HCT116 (cell line): ENCODE results near the gene CDS1. TPM values are rescaled to one million over a fixed set of nuclear protein-coding genes. Genes with fewer than 3 reads are reported as not detected.

Source experiments
- ATAC-seq: fragments of 200-7000 bp; cut with Tn5 transposase; 2 replicates; pipeline ENCODE4 v1.9.1; 2020; ENCODE audit warnings: mild to moderate bottlenecking, moderate library complexity
- Bru-seq: library from RNA; stranded (reverse); fragments of 400-500 nt; gene quantifications from one replicate; lab custom pipeline; 2021; lab: Mats Ljungman, UMichigan
- BruChase-seq, 2 experiments: library from RNA; stranded (reverse); fragments of 400-500 nt; gene quantifications; one replicate each; lab custom pipeline; 2021; lab: Mats Ljungman, UMichigan
- BruUV-seq: library from RNA; stranded (reverse); fragments of 400-500 nt; replicated peaks from 2 replicates; lab custom pipeline; 2021; lab: Mats Ljungman, UMichigan
- CTCF ChIA-PET: fragments of 300-600 bp; sonication (Branson Sonifier 250); formaldehyde crosslinking; loops from one replicate; lab custom pipeline; 2021; ENCODE audit warnings: antibody characterized with exemption; lab: Charles Lee
- POLR2A ChIA-PET: fragments of 300-600, 350-600 bp; sonication (Branson Sonifier 250); formaldehyde crosslinking; loops from one replicate; lab custom pipeline; 2021; ENCODE audit warnings: antibody characterized with exemption; lab: Charles Lee
- RAD21 ChIA-PET, 2 experiments: fragments of 300-600 bp; sonication (Branson Sonifier 250); formaldehyde crosslinking; loops; one replicate each; lab custom pipeline; 2023; ENCODE audit warnings: low total read pairs in 2 of 2; ENCODE audit not compliant: uncharacterized antibody in 2 of 2, unreplicated experiment in 2 of 2, low non-redundant PET in 1 of 2; lab: Charles Lee
- DNase-seq: peaks from one replicate; pipeline ENCODE4 v3.0.0-alpha.2; 2010; ENCODE audit warnings: low read depth, low spot score
- H2AFZ ChIP-seq: fragments of 200-600 bp; shearing (Covaris generic), sonication (generic); 2 replicates; pipeline ENCODE4 v1.6.1; 2017; ENCODE audit warnings: low read depth, mixed run types, mixed read lengths, antibody characterized with exemption, low read length; ENCODE audit not compliant: poor library complexity, severe bottlenecking
- H3K27ac ChIP-seq: 2 replicates; pipeline ENCODE4 v1.5.1; 2012; ENCODE audit warnings: low read depth, low read length
- H3K27me3 ChIP-seq: fragments of 200-600 bp; sonication (generic); 2 replicates; pipeline ENCODE4 v1.6.1; 2016; ENCODE audit warnings: mixed run types, low read length, mixed read lengths; ENCODE audit not compliant: insufficient read depth
- H3K36me3 ChIP-seq, 2 experiments: fragments of 200-500 bp in 1 of 2; fragments of 200-600 bp in 1 of 2; sonication (Bioruptor generic) in 1 of 2; sonication (generic) in 1 of 2; 2 replicates each; pipeline versions ENCODE4 v1.5.1 to v1.6.1; 2014 to 2016; ENCODE audit warnings: low read length in 2 of 2, inconsistent platforms in 1 of 2, mixed read lengths in 1 of 2, mixed run types in 1 of 2; ENCODE audit not compliant: insufficient read depth in 2 of 2, control insufficient read depth in 1 of 2
- H3K4me1 ChIP-seq, 2 experiments: fragments of 200-600 bp in 1 of 2; sonication (generic) in 1 of 2; 2 replicates each; pipeline versions ENCODE4 v1.5.1 to v1.6.1; 2012 to 2017; ENCODE audit warnings: low read length in 2 of 2, inconsistent platforms in 1 of 2, mild to moderate bottlenecking in 1 of 2, mixed read lengths in 1 of 2, mixed run types in 1 of 2, moderate library complexity in 1 of 2; ENCODE audit not compliant: insufficient read depth in 2 of 2, control insufficient read depth in 1 of 2
- H3K4me2 ChIP-seq: fragments of 200-600 bp; sonication (generic); 2 replicates; pipeline ENCODE4 v1.6.1; 2017; ENCODE audit warnings: mixed run types, low read length, mixed read lengths
- H3K4me3 ChIP-seq, 2 experiments: fragments of 200-600 bp in 1 of 2; sonication (generic) in 1 of 2; replicated peaks in 1 of 2; 2 replicates each; pipeline ENCODE4 v1.5.1; 2011 to 2016; ENCODE audit warnings: low read length in 2 of 2, control low read depth in 1 of 2, low read depth in 1 of 2, mild to moderate bottlenecking in 1 of 2, mixed read lengths in 1 of 2, mixed run types in 1 of 2
- H3K79me2 ChIP-seq: fragments of 200-600 bp; sonication (generic); 2 replicates; pipeline ENCODE4 v1.6.1; 2017; ENCODE audit warnings: mild to moderate bottlenecking, mixed run types, low read length, moderate library complexity, mixed read lengths; ENCODE audit not compliant: insufficient read depth
- H3K9ac ChIP-seq: fragments of 200-600 bp; sonication (generic); 2 replicates; pipeline ENCODE4 v1.6.1; 2016; ENCODE audit warnings: low read length, mixed read lengths
- H3K9me2 ChIP-seq: fragments of 200-600 bp; sonication (generic), shearing (Covaris generic); 2 replicates; pipeline ENCODE4 v1.6.1; 2017; ENCODE audit warnings: mixed run types, mild to moderate bottlenecking, moderate library complexity; ENCODE audit not compliant: insufficient read depth
- H3K9me3 ChIP-seq, 2 experiments: fragments of 200-500 bp in 1 of 2; fragments of 200-600 bp in 1 of 2; sonication (Bioruptor generic) in 1 of 2; sonication (generic) in 1 of 2; 2 replicates each; pipeline ENCODE4 v1.6.1; 2014 to 2017; ENCODE audit warnings: low read length in 2 of 2, mixed read lengths in 2 of 2, inconsistent platforms in 1 of 2, low read depth in 1 of 2, mild to moderate bottlenecking in 1 of 2, mixed run types in 1 of 2, moderate library complexity in 1 of 2; ENCODE audit not compliant: control insufficient read depth in 1 of 2, insufficient read depth in 1 of 2
- H4K20me1 ChIP-seq: fragments of 200-600 bp; sonication (generic), shearing (Covaris generic); 2 replicates; pipeline ENCODE4 v1.6.1; 2017; ENCODE audit warnings: mixed run types, mild to moderate bottlenecking, moderate library complexity; ENCODE audit not compliant: insufficient read depth
- CEBPB ChIP-seq: IDR thresholded peaks from 2 replicates; pipeline ENCODE4 v1.6.1; 2012; ENCODE audit warnings: low read depth
- CTCF ChIP-seq, 3 experiments: fragments of 200-600 bp in 1 of 3; sonication (generic) in 1 of 3; IDR thresholded peaks in 2 of 3; conservative IDR thresholded peaks in 1 of 3; 2 replicates each; pipeline ENCODE4 v1.5.1; 2012 to 2017; ENCODE audit warnings: low read depth in 2 of 3, low read length in 2 of 3, antibody characterized with exemption in 1 of 3, borderline replicate concordance in 1 of 3, control low read depth in 1 of 3, mild to moderate bottlenecking in 1 of 3, mixed read lengths in 1 of 3, mixed run types in 1 of 3, moderate library complexity in 1 of 3; ENCODE audit not compliant: insufficient read depth in 1 of 3
- SIN3A ChIP-seq: IDR thresholded peaks from 2 replicates; pipeline ENCODE4 v1.6.1; 2012; ENCODE audit warnings: low read depth
- SP1 ChIP-seq: IDR thresholded peaks from 2 replicates; pipeline ENCODE4 v1.6.1; 2012; ENCODE audit warnings: low read depth
- SRF ChIP-seq: IDR thresholded peaks from 2 replicates; pipeline ENCODE4 v1.6.1; 2012; ENCODE audit warnings: low read depth
- YY1 ChIP-seq: IDR thresholded peaks from 2 replicates; pipeline ENCODE4 v1.6.1; 2011; ENCODE audit warnings: low read length, low read depth, moderate library complexity, mild to moderate bottlenecking; ENCODE audit not compliant: insufficient replicate concordance; ENCODE audit errors: extremely low read depth
- ZFX ChIP-seq: fragments of 450-650 bp; IDR thresholded peaks from 2 replicates; pipeline ENCODE4 v1.6.1; 2017
- intact Hi-C: fragments of 100-400 bp; cut with micrococcal nuclease; formaldehyde crosslinking; loops from 2 replicates; pipeline ENCODE4 v1.10.0; 2022
- long read RNA-seq: library from polyadenylated mRNA; unstranded; transcript quantifications from one replicate; pipeline ENCODE4 v2.0.0, GENCODE V29; 2021; ENCODE audit not compliant: unreplicated experiment
- polyA plus RNA-seq: library from polyadenylated mRNA; unstranded; fragments of >200 nt; gene quantifications from 2 replicates; pipeline ENCODE4 v1.2.1, GENCODE V29; 2012; ENCODE audit warnings: missing spikeins
- total RNA-seq: library from RNA; stranded (reverse); gene quantifications from one replicate; pipeline ENCODE4 v1.2.1, GENCODE V29; 2021; ENCODE audit not compliant: unreplicated experiment
- TF ChIP-seq, protein P1 (sequence below): IDR thresholded peaks from 2 replicates; pipeline ENCODE4 v1.6.1; 2012
- TF ChIP-seq, protein P2 (sequence below): IDR thresholded peaks from 2 replicates; pipeline ENCODE4 v1.6.1; 2012; ENCODE audit warnings: low read depth

CDS1 gene
- total RNA-seq (14.6 TPM), Bru-seq, nascent RNA (percentile 72 among the genes with signal in this experiment), BruChase-seq, experiment 1, labeled RNA remaining after a 6-hour chase (percentile 74 among the genes with signal in this experiment), BruChase-seq, experiment 2, labeled RNA remaining after a 2-hour chase (percentile 73 among the genes with signal in this experiment)
- 6.5 and 7.5 TPM in 2 replicates for polyA plus RNA-seq
- long read RNA-seq, full-length matches to known transcripts = 24 of 36 reads
- long read RNA-seq, partial matches to known transcripts = 2 of 36 reads
- long read RNA-seq, other reads (novel, unspliced or antisense) = 10 of 36 reads

GRCh38 chr4:84582988-84583875 is at the start of gene CDS1:
Gene CDS1, plus strand, starts transcription at chr4:84583127. Its CDS starts 275 bp downstream, at chr4:84583402.
- RAD21 ChIA-PET = interaction anchor here (0.6 to 0.7 kb wide), 2 partner anchors 384 to 1047 kb away, joined by 3 to 4 read pairs; partner anchors contain the start of gene GPAT3 (in 1 of the 2)
- Histone ChIP-seq H3K9ac (peak within 1 kb of the TSS; percentile 77), H3K36me3 (no peaks in the 10 kb centered on the region), H3K9me3 (no peaks in the 10 kb centered on the region), H4K20me1 (no peaks in the 10 kb centered on the region), H3K4me1 (peaks cover 16 to 34% of the 10 kb centered on the region in 2 experiments), H3K27ac (peak within 1 kb of the TSS; percentile 82), H3K4me3 (peak within 1 kb of the TSS; percentile 72 to 81), H3K9me2 (no peaks in the 10 kb centered on the region), H3K79me2 (peaks cover 22% of the 10 kb centered on the region), H2AFZ (peak within 1 kb of the TSS; percentile 40), H3K27me3 (no peaks in the 10 kb centered on the region), H3K4me2 (peak within 1 kb of the TSS; percentile 87)
- CTCF ChIA-PET = interaction anchor here (0.9 kb wide), 1 partner anchor 78 kb away, joined by 3 read pairs; no protein-coding TSS in a partner anchor
- POLR2A ChIA-PET = interaction anchor here (0.7 to 0.9 kb wide), 3 partner anchors 11 to 337 kb away, joined by 3 to 6 read pairs (median 3); no protein-coding TSS in a partner anchor
- intact Hi-C loops = loop anchor here (2.0 to 5.0 kb wide), 2 partner anchors 109 to 384 kb away; partner anchors contain the start of gene WDFY3
- BruUV-seq = no TSS peak
- peak; percentile 58; the same call in 1 of the 2 replicates for TF ChIP-seq SIN3A
- peak; percentile 59; the same call in 1 of the 2 replicates for TF ChIP-seq ZFX
- no peak for TF ChIP-seq SRF
- ATAC-seq (peak; percentile 75), DNase-seq (no peak)

GRCh38 chr4:84535901-84536300 is 47.0 kb upstream of the CDS1 start:
- Histone ChIP-seq H3K36me3 (no peaks in the 10 kb centered on the region), H3K4me2 (no peak overlapping the region), H3K27me3 (no peaks in the 10 kb centered on the region), H3K9me2 (no peaks in the 10 kb centered on the region), H4K20me1 (no peaks in the 10 kb centered on the region), H3K4me1 (peaks cover 9 to 11% of the 10 kb centered on the region in 2 experiments), H3K9me3 (no peaks in the 10 kb centered on the region), H3K9ac (no peak overlapping the region), H3K27ac (no peak overlapping the region), H2AFZ (no peak overlapping the region), H3K4me3 (no peak overlapping the region), H3K79me2 (no peaks in the 10 kb centered on the region)
- ChIA-PET RAD21 (no interaction called here), CTCF (interaction anchor here (0.6 kb wide), 1 partner anchor 15 kb away, joined by 3 read pairs; no protein-coding TSS in a partner anchor), POLR2A (no interaction called here)
- ATAC-seq (no peak), DNase-seq (no peak)
- intact Hi-C loops = no loop called here
- no TSS peak for BruUV-seq
- TF ChIP-seq CEBPB = no peak
- TF ChIP-seq YY1 = no peak
- no peak for TF ChIP-seq SP1
- TF ChIP-seq, protein P1, sequence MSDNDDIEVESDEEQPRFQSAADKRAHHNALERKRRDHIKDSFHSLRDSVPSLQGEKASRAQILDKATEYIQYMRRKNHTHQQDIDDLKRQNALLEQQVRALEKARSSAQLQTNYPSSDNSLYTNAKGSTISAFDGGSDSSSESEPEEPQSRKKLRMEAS = no peak
- TF ChIP-seq CTCF (IDR thresholded peaks at IDR 0.05 in 2 of 3, conservative IDR thresholded peaks at IDR 0.05 in 1 of 3; ENCODE audit: borderline replicate concordance in 1 of 3, insufficient read depth in 1 of 3, low read depth in 2 of 3, low read length in 2 of 3) = no peak
- TF ChIP-seq, protein P2, sequence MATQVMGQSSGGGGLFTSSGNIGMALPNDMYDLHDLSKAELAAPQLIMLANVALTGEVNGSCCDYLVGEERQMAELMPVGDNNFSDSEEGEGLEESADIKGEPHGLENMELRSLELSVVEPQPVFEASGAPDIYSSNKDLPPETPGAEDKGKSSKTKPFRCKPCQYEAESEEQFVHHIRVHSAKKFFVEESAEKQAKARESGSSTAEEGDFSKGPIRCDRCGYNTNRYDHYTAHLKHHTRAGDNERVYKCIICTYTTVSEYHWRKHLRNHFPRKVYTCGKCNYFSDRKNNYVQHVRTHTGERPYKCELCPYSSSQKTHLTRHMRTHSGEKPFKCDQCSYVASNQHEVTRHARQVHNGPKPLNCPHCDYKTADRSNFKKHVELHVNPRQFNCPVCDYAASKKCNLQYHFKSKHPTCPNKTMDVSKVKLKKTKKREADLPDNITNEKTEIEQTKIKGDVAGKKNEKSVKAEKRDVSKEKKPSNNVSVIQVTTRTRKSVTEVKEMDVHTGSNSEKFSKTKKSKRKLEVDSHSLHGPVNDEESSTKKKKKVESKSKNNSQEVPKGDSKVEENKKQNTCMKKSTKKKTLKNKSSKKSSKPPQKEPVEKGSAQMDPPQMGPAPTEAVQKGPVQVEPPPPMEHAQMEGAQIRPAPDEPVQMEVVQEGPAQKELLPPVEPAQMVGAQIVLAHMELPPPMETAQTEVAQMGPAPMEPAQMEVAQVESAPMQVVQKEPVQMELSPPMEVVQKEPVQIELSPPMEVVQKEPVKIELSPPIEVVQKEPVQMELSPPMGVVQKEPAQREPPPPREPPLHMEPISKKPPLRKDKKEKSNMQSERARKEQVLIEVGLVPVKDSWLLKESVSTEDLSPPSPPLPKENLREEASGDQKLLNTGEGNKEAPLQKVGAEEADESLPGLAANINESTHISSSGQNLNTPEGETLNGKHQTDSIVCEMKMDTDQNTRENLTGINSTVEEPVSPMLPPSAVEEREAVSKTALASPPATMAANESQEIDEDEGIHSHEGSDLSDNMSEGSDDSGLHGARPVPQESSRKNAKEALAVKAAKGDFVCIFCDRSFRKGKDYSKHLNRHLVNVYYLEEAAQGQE = no peak
